ENCODE data around the gene DOK4. TPM values are rescaled to one million over a fixed set of nuclear protein-coding genes. Genes with fewer than 3 reads are reported as not detected.

DOK4 gene
- total RNA-seq, 1 experiment from 2014 or later = 27.4 TPM

DNA sequence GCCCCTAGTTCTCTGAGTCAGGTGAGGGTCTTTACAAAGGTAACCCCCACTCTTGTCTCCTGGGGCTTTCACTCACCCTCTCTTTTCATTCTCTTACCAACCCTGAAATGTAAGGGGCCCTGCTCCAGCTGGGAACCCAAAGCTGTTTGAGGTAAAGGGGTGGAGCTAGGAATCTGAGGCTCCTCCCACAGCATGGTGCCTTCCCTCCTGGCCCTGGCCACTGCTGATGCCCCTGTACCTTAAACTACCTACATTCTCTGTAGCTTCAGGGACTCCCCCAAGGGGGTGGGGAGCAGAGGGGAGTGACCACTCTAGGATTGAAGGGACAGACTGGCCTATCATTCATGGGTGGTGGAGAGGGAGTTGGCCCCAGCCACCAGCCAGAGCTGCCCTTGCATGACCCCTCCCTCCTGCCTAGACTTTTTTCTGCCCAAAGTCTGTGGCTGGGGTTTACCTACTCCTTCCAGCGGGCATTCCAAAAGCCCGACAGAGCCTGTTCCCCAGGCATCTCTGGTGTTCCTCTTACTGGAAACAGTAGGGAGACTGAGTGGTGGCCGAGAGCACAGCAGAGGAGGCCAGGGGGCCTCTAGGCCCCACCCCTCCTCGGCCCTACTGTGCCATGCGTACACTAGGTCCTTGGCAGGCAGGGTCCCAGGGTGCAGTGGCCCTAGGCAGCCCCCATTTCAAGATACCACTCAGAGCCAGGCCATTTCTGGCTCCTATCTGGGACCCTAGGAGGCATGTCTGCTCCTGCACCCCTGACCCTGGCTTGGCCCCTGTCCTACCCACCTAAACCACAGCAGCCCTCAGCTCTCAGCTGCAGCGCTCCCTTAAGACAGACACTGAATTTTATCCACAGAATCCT, 9.5 kb downstream of the DOK4 start:
- H3K79me2 ChIP-seq (ENCODE audit: low read depth) = no peaks in the 10 kb centered on the region
- TF ChIP-seq, protein P1, sequence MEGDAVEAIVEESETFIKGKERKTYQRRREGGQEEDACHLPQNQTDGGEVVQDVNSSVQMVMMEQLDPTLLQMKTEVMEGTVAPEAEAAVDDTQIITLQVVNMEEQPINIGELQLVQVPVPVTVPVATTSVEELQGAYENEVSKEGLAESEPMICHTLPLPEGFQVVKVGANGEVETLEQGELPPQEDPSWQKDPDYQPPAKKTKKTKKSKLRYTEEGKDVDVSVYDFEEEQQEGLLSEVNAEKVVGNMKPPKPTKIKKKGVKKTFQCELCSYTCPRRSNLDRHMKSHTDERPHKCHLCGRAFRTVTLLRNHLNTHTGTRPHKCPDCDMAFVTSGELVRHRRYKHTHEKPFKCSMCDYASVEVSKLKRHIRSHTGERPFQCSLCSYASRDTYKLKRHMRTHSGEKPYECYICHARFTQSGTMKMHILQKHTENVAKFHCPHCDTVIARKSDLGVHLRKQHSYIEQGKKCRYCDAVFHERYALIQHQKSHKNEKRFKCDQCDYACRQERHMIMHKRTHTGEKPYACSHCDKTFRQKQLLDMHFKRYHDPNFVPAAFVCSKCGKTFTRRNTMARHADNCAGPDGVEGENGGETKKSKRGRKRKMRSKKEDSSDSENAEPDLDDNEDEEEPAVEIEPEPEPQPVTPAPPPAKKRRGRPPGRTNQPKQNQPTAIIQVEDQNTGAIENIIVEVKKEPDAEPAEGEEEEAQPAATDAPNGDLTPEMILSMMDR (conservative IDR thresholded peaks at IDR 0.05) = no peak
- no peak for TF ChIP-seq EZH2 (IDR thresholded peaks at IDR 0.05; ENCODE audit: low read depth)
- H3K4me3 ChIP-seq = no peak overlapping the region
- intact Hi-C loops (cut with micrococcal nuclease; ENCODE audit: unreplicated experiment) = no loop called here
- CTCF ChIA-PET = no interaction called here
- no peaks in the 10 kb centered on the region for H3K9me2 ChIP-seq (ENCODE audit: insufficient read depth)
- H4K20me1 ChIP-seq (ENCODE audit: insufficient read depth) = no peaks in the 10 kb centered on the region
- H3K36me3 ChIP-seq (ENCODE audit: low read depth) = 0 out of 2 replicates have a peak, but pooled peaks cover 4% of the 10 kb centered on the region
- H3K27me3 ChIP-seq (ENCODE audit: insufficient read depth, low read depth) = no peaks in the 10 kb centered on the region
- H3K4me2 ChIP-seq = no peak overlapping the region
- H3K4me1 ChIP-seq (replicated peaks; ENCODE audit: insufficient read depth) = no peaks in the 10 kb centered on the region
- H2AFZ ChIP-seq = no peak overlapping the region
- H3F3A ChIP-seq (ENCODE audit: insufficient read depth, low read depth) = no peaks in the 10 kb centered on the region
- no peaks in the 10 kb centered on the region for H3K9me3 ChIP-seq (ENCODE audit: insufficient read depth, low read depth)
- no TSS peak for BruUV-seq (replicated peaks)
- POLR2A ChIA-PET (ENCODE audit: unreplicated experiment) = no interaction called here
- no peak overlapping the region for H3K27ac ChIP-seq
- DNase-seq = no peak

DNA sequence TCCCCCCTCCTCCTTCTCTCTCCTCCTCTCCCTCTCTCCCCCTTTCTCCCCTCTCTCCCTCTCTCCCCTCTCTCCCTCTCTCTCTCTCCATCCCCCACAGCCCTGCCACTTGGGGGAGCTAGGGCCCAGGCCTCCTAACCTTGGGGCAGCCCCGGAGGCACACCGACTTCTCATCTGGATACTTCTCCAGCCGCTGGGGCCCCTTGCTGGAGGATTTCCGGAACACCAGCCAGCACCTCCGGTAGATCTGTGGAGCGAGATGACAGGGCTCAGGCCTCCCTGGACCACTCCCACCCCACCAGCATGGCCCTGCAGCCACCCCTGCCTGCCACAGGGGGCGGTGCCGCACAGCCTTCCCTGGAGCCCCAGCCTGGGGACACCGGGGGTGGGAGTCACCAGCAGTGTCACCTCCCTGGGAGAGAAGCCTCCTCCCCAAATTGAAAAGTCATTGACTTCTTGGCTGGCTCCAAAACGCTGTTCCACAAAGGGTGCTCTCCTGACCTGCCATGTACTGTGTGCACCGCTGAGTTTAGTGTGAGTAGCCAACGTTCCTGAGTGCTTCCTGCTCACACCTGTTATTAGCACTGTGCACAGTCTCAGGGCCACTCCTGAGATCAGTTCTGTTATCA, 10.5 kb downstream of the DOK4 start:
- no peaks in the 10 kb centered on the region for H3F3A ChIP-seq (ENCODE audit: insufficient read depth, low read depth)
- no peaks in the 10 kb centered on the region for H4K20me1 ChIP-seq (ENCODE audit: insufficient read depth)
- ChIA-PET POLR2A (ENCODE audit: unreplicated experiment) (no interaction called here), CTCF (no interaction called here)
- no peak overlapping the region for H3K27ac ChIP-seq
- BruUV-seq (replicated peaks) = no TSS peak
- H3K4me1 ChIP-seq (replicated peaks; ENCODE audit: insufficient read depth) = no peaks in the 10 kb centered on the region
- DNase-seq = no peak
- H3K9me2 ChIP-seq (ENCODE audit: insufficient read depth) = no peaks in the 10 kb centered on the region
- H3K4me2 ChIP-seq = no peak overlapping the region
- intact Hi-C loops (cut with micrococcal nuclease; ENCODE audit: unreplicated experiment) = no loop called here
- H3K27me3 ChIP-seq (ENCODE audit: insufficient read depth, low read depth) = no peaks in the 10 kb centered on the region
- 0 out of 2 replicates have a peak, but pooled peaks cover 4% of the 10 kb centered on the region for H3K36me3 ChIP-seq (ENCODE audit: low read depth)
- no peak for TF ChIP-seq EZH2 (IDR thresholded peaks at IDR 0.05; ENCODE audit: low read depth)
- TF ChIP-seq, protein P1 (conservative IDR thresholded peaks at IDR 0.05) = peak; percentile 53; the same call in 1 of the 2 replicates
- no peaks in the 10 kb centered on the region for H3K9me3 ChIP-seq (ENCODE audit: insufficient read depth, low read depth)
- H2AFZ ChIP-seq = no peak overlapping the region
- no peaks in the 10 kb centered on the region for H3K79me2 ChIP-seq (ENCODE audit: low read depth)
- no peak overlapping the region for H3K4me3 ChIP-seq

DNA sequence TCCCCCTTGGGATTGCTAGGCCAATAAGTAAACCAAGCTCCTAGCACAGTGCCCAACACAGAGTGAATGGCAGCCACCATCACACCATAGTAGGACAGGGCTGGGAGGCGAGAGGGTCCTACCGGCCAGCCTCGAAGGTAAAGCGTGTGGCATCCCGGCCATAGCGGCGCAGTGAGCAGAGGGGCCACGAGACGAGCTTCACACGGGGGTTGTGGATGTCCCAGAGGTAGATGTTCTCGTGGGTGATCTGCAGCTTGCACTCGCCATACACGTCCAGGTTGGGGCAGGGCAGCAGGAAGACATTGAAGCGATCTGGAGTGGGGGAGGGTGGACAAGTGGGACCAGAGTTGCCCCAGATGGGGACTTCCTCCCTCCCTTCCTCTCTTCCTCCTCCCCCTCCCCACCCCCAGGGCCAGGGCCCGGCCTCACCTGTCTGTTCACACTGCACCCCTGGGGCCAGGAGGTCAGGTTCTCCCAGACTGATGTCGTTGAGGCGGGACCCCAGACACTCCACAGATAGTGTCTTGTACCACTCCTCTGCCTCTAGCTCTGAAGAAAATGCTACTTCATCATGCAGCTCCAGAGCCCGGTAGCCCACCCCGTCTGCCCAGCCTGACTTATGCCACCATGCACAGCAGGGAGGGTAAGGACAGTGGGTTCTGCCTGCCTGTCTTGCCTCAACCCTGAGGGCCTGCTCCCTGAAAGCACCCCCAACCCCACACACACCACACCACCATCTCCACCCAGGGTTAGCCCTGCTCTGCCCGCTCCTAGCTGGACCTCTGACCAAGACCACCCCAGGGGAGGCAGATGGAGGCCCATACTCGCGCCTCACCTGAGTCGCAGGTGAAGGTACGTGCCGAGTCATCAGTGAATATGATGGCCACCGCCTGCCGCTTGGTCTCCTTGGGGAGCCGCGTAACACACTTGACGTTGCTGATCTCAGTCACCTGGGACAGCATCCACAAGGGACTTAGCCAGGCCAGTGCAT, 11.3 kb downstream of the DOK4 start:
- no TSS peak for BruUV-seq (replicated peaks)
- H4K20me1 ChIP-seq (ENCODE audit: insufficient read depth) = no peaks in the 10 kb centered on the region
- no peaks in the 10 kb centered on the region for H3F3A ChIP-seq (ENCODE audit: insufficient read depth, low read depth)
- H2AFZ ChIP-seq = no peak overlapping the region
- H3K9me2 ChIP-seq (ENCODE audit: insufficient read depth) = no peaks in the 10 kb centered on the region
- H3K27me3 ChIP-seq (ENCODE audit: insufficient read depth, low read depth) = no peaks in the 10 kb centered on the region
- intact Hi-C loops (cut with micrococcal nuclease; ENCODE audit: unreplicated experiment) = no loop called here
- no peaks in the 10 kb centered on the region for H3K9me3 ChIP-seq (ENCODE audit: insufficient read depth, low read depth)
- 0 out of 2 replicates have a peak, but pooled peaks cover 4% of the 10 kb centered on the region for H3K36me3 ChIP-seq (ENCODE audit: low read depth)
- H3K4me1 ChIP-seq (replicated peaks; ENCODE audit: insufficient read depth) = no peaks in the 10 kb centered on the region
- no peak overlapping the region for H3K4me3 ChIP-seq
- no peak for TF ChIP-seq EZH2 (IDR thresholded peaks at IDR 0.05; ENCODE audit: low read depth)
- TF ChIP-seq, protein P1 (conservative IDR thresholded peaks at IDR 0.05) = no peak
- H3K27ac ChIP-seq = no peak overlapping the region
- H3K79me2 ChIP-seq (ENCODE audit: low read depth) = no peaks in the 10 kb centered on the region
- no peak overlapping the region for H3K4me2 ChIP-seq
- DNase-seq = no peak
- CTCF ChIA-PET = no interaction called here
- POLR2A ChIA-PET (ENCODE audit: unreplicated experiment) = no interaction called here
